B cell (primary cell): ENCODE results near the gene HOXD1. TPM values are rescaled to one million over a fixed set of nuclear protein-coding genes. Genes with fewer than 3 reads are reported as not detected.

ENCODE experiments used
- ATAC-seq: fragments of 200-7000 bp; cut with Tn5 transposase; one replicate; pipeline ENCODE4 v1.10.0; 2021; ENCODE audit warnings: low read depth, mild to moderate bottlenecking, moderate number of reproducible peaks, moderate library complexity
- CTCF ChIA-PET: fragments of 350-600 bp; sonication (Branson Sonifier 250); formaldehyde crosslinking; loops from one replicate; lab custom pipeline; 2021; ENCODE audit warnings: antibody characterized with exemption, inconsistent platforms; lab: Charles Lee
- POLR2A ChIA-PET: fragments of 350-600 bp; sonication (Branson Sonifier 250); formaldehyde crosslinking; loops from one replicate; lab custom pipeline; 2021; ENCODE audit warnings: antibody characterized with exemption; lab: Charles Lee
- DNase-seq: peaks from one replicate; pipeline ENCODE4 v3.0.0; 2013
- H2AFZ ChIP-seq: 2 replicates; pipeline ENCODE4 v1.6.1; 2012; ENCODE audit warnings: mild to moderate bottlenecking, low read depth, low read length; ENCODE audit not compliant: insufficient read depth, poor library complexity, severe bottlenecking
- H3K27ac ChIP-seq, 2 donors: 1 replicate in 1 of 2; 2 replicates in 1 of 2; pipeline ENCODE4 v1.5.1; 2012 to 2013; ENCODE audit warnings: low read length in 2 of 2, mild to moderate bottlenecking in 2 of 2, moderate library complexity in 1 of 2
- H3K27me3 ChIP-seq, 4 experiments: fragments of 200-600 bp in 1 of 4; sonication (generic) in 1 of 4; replicated peaks in 1 of 4; 1 replicate in 2 of 4; 2 replicates in 2 of 4; pipeline versions ENCODE4 v1.6.1 to v1.7.0; 2013 to 2016; ENCODE audit warnings: low read length in 3 of 4, mild to moderate bottlenecking in 2 of 4, mixed read lengths in 1 of 4, moderate library complexity in 1 of 4; ENCODE audit not compliant: insufficient read depth in 4 of 4, control insufficient read depth in 3 of 4; ENCODE audit errors: control extremely low read depth in 1 of 4
- H3K36me3 ChIP-seq, 2 experiments: replicated peaks in 1 of 2; 1 replicate in 1 of 2; 2 replicates in 1 of 2; pipeline versions ENCODE4 v1.6.1 to v1.7.1; 2013; ENCODE audit warnings: low read length in 1 of 2; ENCODE audit not compliant: insufficient read depth in 2 of 2, control insufficient read depth in 1 of 2; ENCODE audit errors: control extremely low read depth in 1 of 2, extremely low read depth in 1 of 2
- H3K4me1 ChIP-seq, 2 donors: fragments of 200-600 bp in 1 of 2; sonication (generic) in 1 of 2; 1 replicate in 1 of 2; 2 replicates in 1 of 2; pipeline versions ENCODE4 v1.5.1 to v1.6.1; 2013 to 2017; ENCODE audit warnings: low read length in 2 of 2; ENCODE audit not compliant: control insufficient read depth in 2 of 2, insufficient read depth in 2 of 2
- H3K4me2 ChIP-seq: replicated peaks from 2 replicates; pipeline ENCODE3; 2012; ENCODE audit warnings: mild to moderate bottlenecking, low read depth, low read length; ENCODE audit not compliant: poor library complexity, severe bottlenecking
- H3K4me3 ChIP-seq, 5 experiments: fragments of 200-600 bp in 1 of 5; sonication (generic) in 1 of 5; 1 replicate in 3 of 5; 2 replicates in 2 of 5; pipeline versions ENCODE4 v1.5.1 to v1.7.0; 2011 to 2016; ENCODE audit warnings: low read length in 4 of 5, mild to moderate bottlenecking in 4 of 5, low read depth in 2 of 5, control low read depth in 1 of 5, moderate library complexity in 1 of 5; ENCODE audit not compliant: insufficient read depth in 1 of 5; ENCODE audit errors: control extremely low read depth in 1 of 5, extremely low read depth in 1 of 5
- H3K79me2 ChIP-seq: fragments of 200-600 bp; sonication (generic); one replicate; pipeline ENCODE4 v1.6.0; 2016; ENCODE audit warnings: low read length; ENCODE audit not compliant: control insufficient read depth, insufficient read depth
- H3K9ac ChIP-seq: fragments of 200-600 bp; sonication (generic); 2 replicates; pipeline ENCODE4 v1.6.1; 2017; ENCODE audit warnings: mild to moderate bottlenecking, low read length, moderate library complexity
- H3K9me3 ChIP-seq, 3 donors: one replicate each; pipeline versions ENCODE4 v1.6.1 to v1.7.1; 2013; ENCODE audit warnings: low read length in 2 of 3; ENCODE audit not compliant: control insufficient read depth in 2 of 3, insufficient read depth in 1 of 3; ENCODE audit errors: control extremely low read depth in 1 of 3
- H4K20me1 ChIP-seq: 2 replicates; pipeline ENCODE4 v1.6.0; 2012; ENCODE audit warnings: mild to moderate bottlenecking, low read length; ENCODE audit not compliant: insufficient read depth, control insufficient read depth, poor library complexity, severe bottlenecking
- H3K27ac Mint-ChIP-seq: one replicate; pipeline ENCODE4 v1.8.0; 2021; ENCODE audit warnings: mixed read lengths
- H3K27me3 Mint-ChIP-seq: one replicate; pipeline ENCODE4 v1.8.0; 2021; ENCODE audit warnings: mixed read lengths
- H3K4me1 Mint-ChIP-seq: one replicate; pipeline ENCODE4 v1.8.0; 2021; ENCODE audit warnings: mixed read lengths
- H3K4me3 Mint-ChIP-seq: one replicate; pipeline ENCODE4 v1.8.0; 2021; ENCODE audit warnings: mixed read lengths
- H3K9me3 Mint-ChIP-seq: one replicate; pipeline ENCODE4 v1.8.0; 2022; ENCODE audit warnings: mixed read lengths; ENCODE audit not compliant: insufficient read depth
- CTCF ChIP-seq: fragments of 200-600 bp; IDR thresholded peaks from one replicate; pipeline ENCODE4 v1.8.0; 2022; ENCODE audit warnings: antibody characterized with exemption, mild to moderate bottlenecking
- EZH2 ChIP-seq: IDR thresholded peaks from 2 replicates; pipeline ENCODE4 v1.6.1; 2012; ENCODE audit warnings: borderline replicate concordance, low read depth, mild to moderate bottlenecking, moderate library complexity, low read length; ENCODE audit not compliant: insufficient read depth, poor library complexity, severe bottlenecking
- WGBS: methylation state at CpG from one replicate; pipeline ENCODE4 v1.1.5; 2013; ENCODE audit warnings: missing lambda C conversion rate; ENCODE audit not compliant: insufficient coverage; 5-methylcytosine and 5-hydroxymethylcytosine counted together
- intact Hi-C: fragments of 100-400 bp; cut with micrococcal nuclease; formaldehyde crosslinking; loops from one replicate; pipeline ENCODE4 v1.10.0; 2022
- polyA plus RNA-seq: library from polyadenylated mRNA; depleted of rRNA; stranded (reverse); fragments of >200 nt; gene quantifications from 2 replicates; pipeline ENCODE4 v1.2.3, GENCODE V29; 2012
- small RNA-seq: library from RNA; depleted of rRNA; stranded (forward); fragments of <200 nt; gene quantifications from one replicate; pipeline ENCODE3, GENCODE V24; 2012; ENCODE audit warnings: low replicate concordance, low read depth; ENCODE audit not compliant: insufficient read length
- total RNA-seq, 2 donors: library from RNA; stranded (reverse); fragments of 120-200 nt in 1 of 2; gene quantifications; 1 replicate in 1 of 2; 2 replicates in 1 of 2; pipeline versions ENCODE4 v1.2.3 to v1.2.4, GENCODE V29; 2013 to 2022

Gene HOXD1
- total and polyA plus RNA-seq, 2 donors (not counting 1 experiment from before 2014, with no cell fraction given) = not detected

- Histone ChIP-seq H4K20me1 (no peaks in the 10 kb centered on the region), H2AFZ (no peak overlapping the region), H3K4me3 (no peak overlapping the region), H3K79me2 (no peaks in the 10 kb centered on the region), H3K4me1 (no peaks in the 10 kb centered on the region), H3K27me3 (peaks cover 0 to 15% (median 6%) of the 10 kb centered on the region in 4 experiments), H3K9ac (no peak overlapping the region), H3K9me3 (no peaks in the 10 kb centered on the region), H3K36me3 (no peaks in the 10 kb centered on the region), H3K27ac (no peak overlapping the region), H3K4me2 (no peak overlapping the region)
- DNase-seq (no peak), ATAC-seq (no peak)
- TF ChIP-seq EZH2 (no peak), CTCF (no peak)
- CTCF ChIA-PET = no interaction called here
- intact Hi-C loops = no loop called here
- Mint-ChIP-seq H3K4me3 (no peak overlapping the region), H3K27me3 (peaks cover 41% of the 10 kb centered on the region), H3K4me1 (no peaks in the 10 kb centered on the region), H3K9me3 (no peaks in the 10 kb centered on the region), H3K27ac (no peak overlapping the region)
- POLR2A ChIA-PET = no interaction called here
- WGBS = 90% methylated on average over 2 of the region's 4 CpGs
Measured at GRCh38 chr2:176239031-176239430, 50.6 kb downstream of the HOXD1 start.

DNA sequence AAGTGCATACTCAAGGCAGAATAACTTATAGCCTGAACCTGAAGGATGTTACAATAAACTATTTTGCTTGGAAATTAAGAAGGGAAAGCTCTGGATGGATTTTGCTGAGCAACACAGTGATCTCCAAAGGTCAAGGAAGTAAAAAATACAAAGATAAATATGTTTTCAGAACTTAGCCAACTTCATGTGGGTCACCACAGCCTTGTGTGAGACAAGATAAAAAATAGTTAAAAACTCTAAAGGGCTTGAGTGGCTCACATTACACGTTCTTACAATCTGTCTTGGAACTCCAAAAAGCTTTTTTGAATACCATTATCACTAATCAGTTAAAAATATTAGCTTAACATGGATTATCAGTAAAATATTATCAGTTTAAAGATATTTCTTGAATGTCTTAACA lies 51.8 kb downstream of the HOXD1 start:
- DNase-seq = no peak
- Mint-ChIP-seq H3K9me3 (no peaks in the 10 kb centered on the region), H3K27ac (no peak overlapping the region), H3K4me3 (no peak overlapping the region), H3K4me1 (no peaks in the 10 kb centered on the region), H3K27me3 (peaks cover 37% of the 10 kb centered on the region)
- Histone ChIP-seq H3K4me2 (no peak overlapping the region), H3K9me3 (no peaks in the 10 kb centered on the region), H3K79me2 (no peaks in the 10 kb centered on the region), H3K27me3 (peaks cover 0 to 14% (median 5%) of the 10 kb centered on the region in 4 experiments), H3K27ac (no peak overlapping the region), H3K4me1 (no peaks in the 10 kb centered on the region), H2AFZ (no peak overlapping the region), H3K9ac (no peak overlapping the region), H4K20me1 (no peaks in the 10 kb centered on the region), H3K36me3 (no peaks in the 10 kb centered on the region), H3K4me3 (no peak overlapping the region)
- no CpG with 5 or more reads among the region's 1 CpG for WGBS
- POLR2A ChIA-PET = interaction anchor here (1.2 kb wide), 1 partner anchor 38 kb away, joined by 3 read pairs; no protein-coding TSS in a partner anchor
- CTCF ChIA-PET = no interaction called here
- TF ChIP-seq EZH2 (no peak), CTCF (no peak)
- no peak for ATAC-seq
- intact Hi-C loops = no loop called here

Small RNA genes within 50 kb of the gene (small RNA-seq; reads per million reads assigned to genes)
- gene MIR10B = not detected

Other genes with a start within 250 kb of the HOXD1 start
- 15.9 and 16.7 TPM in 2 replicates for gene LNPK, start 186.4 kb upstream of the HOXD1 start, total RNA-seq
- gene LNPK, start 186.4 kb upstream of the HOXD1 start, polyA plus RNA-seq = 3.2 and 4.1 TPM in 2 replicates
- gene EVX2, start 104.7 kb upstream of the HOXD1 start, total RNA-seq = not detected in 2 replicates
- gene EVX2, start 104.7 kb upstream of the HOXD1 start, polyA plus RNA-seq = not detected in 2 replicates
- not detected in 2 replicates for gene HOXD13, start 95.9 kb upstream of the HOXD1 start, total RNA-seq
- not detected in 2 replicates for gene HOXD13, start 95.9 kb upstream of the HOXD1 start, polyA plus RNA-seq
- gene HOXD12, start 88.9 kb upstream of the HOXD1 start, total RNA-seq = not detected in 2 replicates
- gene HOXD12, start 88.9 kb upstream of the HOXD1 start, polyA plus RNA-seq = not detected in 2 replicates
- gene HOXD11, start 81.4 kb upstream of the HOXD1 start, total RNA-seq = not detected in 2 replicates
- not detected in 2 replicates for gene HOXD11, start 81.4 kb upstream of the HOXD1 start, polyA plus RNA-seq
- gene HOXD10, start 71.9 kb upstream of the HOXD1 start, total RNA-seq = not detected in 2 replicates
- gene HOXD10, start 71.9 kb upstream of the HOXD1 start, polyA plus RNA-seq = not detected in 2 replicates
- gene HOXD9, start 65.9 kb upstream of the HOXD1 start, total RNA-seq = not detected in 2 replicates
- not detected in 2 replicates for gene HOXD9, start 65.9 kb upstream of the HOXD1 start, polyA plus RNA-seq
- not detected in 2 replicates for gene HOXD8, start 59.0 kb upstream of the HOXD1 start, total RNA-seq
- not detected in 2 replicates for gene HOXD8, start 59.0 kb upstream of the HOXD1 start, polyA plus RNA-seq
- gene HOXD4, start 37.1 kb upstream of the HOXD1 start, total RNA-seq = not detected in 2 replicates
- not detected in 2 replicates for gene HOXD4, start 37.1 kb upstream of the HOXD1 start, polyA plus RNA-seq
- gene HOXD3, start 31.4 kb upstream of the HOXD1 start, total RNA-seq = not detected in 2 replicates
- gene HOXD3, start 31.4 kb upstream of the HOXD1 start, polyA plus RNA-seq = not detected in 2 replicates
- gene MTX2, start 80.8 kb downstream of the HOXD1 start, total RNA-seq = 9.5 and 11.5 TPM in 2 replicates
- gene MTX2, start 80.8 kb downstream of the HOXD1 start, polyA plus RNA-seq = 11.2 and 12.0 TPM in 2 replicates